ENCODE measurements around the gene SVBP. TPM values are rescaled to one million over a fixed set of nuclear protein-coding genes. Genes with fewer than 3 reads are reported as not detected.

SVBP gene
- polyA plus RNA-seq, 1 donor (not counting 4 experiments of a cell fraction or from before 2014, with no cell fraction given) = 15.5 TPM

- H3K9me1 ChIP-seq (ENCODE audit: control insufficient read depth, extremely low read depth, insufficient read depth, low read length) = no peaks in the 10 kb centered on the region
- no peak overlapping the region for H3K9ac ChIP-seq (ENCODE audit: control insufficient read depth, extremely low read depth, insufficient read depth, low read length)
- no peak overlapping the region for H3K4me2 ChIP-seq (ENCODE audit: control insufficient read depth, extremely low read depth, insufficient read depth, low read depth, low read length)
- H3K27me3 ChIP-seq (ENCODE audit: control insufficient read depth, extremely low read depth, insufficient read depth, low read length) = no peaks in the 10 kb centered on the region
- no peaks in the 10 kb centered on the region for H3K4me1 ChIP-seq (ENCODE audit: control insufficient read depth, extremely low read depth, insufficient read depth, low read length)
- peaks cover 14 to 42% of the 10 kb centered on the region in 2 experiments for H3K36me3 ChIP-seq (ENCODE audit: control insufficient read depth in 2 of 2, extremely low read depth in 1 of 2, insufficient read depth in 2 of 2, low read length in 2 of 2)
- no peak overlapping the region for H3K4me3 ChIP-seq (ENCODE audit: control insufficient read depth in 2 of 3, extremely low read depth in 1 of 3, insufficient read depth in 2 of 3, low read depth in 1 of 3, low read length in 3 of 3)
- FAIRE-seq (peak; percentile 48), DNase-seq (ENCODE audit: low read depth, low spot score) (no peak)
- H4K20me1 ChIP-seq (ENCODE audit: control insufficient read depth, extremely low read depth, insufficient read depth, low read length) = no peaks in the 10 kb centered on the region
- dilution Hi-C loops (cut with MboI; ENCODE audit: extremely low pct_ligation_motif_present, low sequenced_read_pairs) = no loop called here
- no peaks in the 10 kb centered on the region for H3K9me3 ChIP-seq (ENCODE audit: control insufficient read depth, low read depth, low read length)
- no peak overlapping the region for H2AFZ ChIP-seq (ENCODE audit: control insufficient read depth, low read length)
- TF ChIP-seq, protein P1, sequence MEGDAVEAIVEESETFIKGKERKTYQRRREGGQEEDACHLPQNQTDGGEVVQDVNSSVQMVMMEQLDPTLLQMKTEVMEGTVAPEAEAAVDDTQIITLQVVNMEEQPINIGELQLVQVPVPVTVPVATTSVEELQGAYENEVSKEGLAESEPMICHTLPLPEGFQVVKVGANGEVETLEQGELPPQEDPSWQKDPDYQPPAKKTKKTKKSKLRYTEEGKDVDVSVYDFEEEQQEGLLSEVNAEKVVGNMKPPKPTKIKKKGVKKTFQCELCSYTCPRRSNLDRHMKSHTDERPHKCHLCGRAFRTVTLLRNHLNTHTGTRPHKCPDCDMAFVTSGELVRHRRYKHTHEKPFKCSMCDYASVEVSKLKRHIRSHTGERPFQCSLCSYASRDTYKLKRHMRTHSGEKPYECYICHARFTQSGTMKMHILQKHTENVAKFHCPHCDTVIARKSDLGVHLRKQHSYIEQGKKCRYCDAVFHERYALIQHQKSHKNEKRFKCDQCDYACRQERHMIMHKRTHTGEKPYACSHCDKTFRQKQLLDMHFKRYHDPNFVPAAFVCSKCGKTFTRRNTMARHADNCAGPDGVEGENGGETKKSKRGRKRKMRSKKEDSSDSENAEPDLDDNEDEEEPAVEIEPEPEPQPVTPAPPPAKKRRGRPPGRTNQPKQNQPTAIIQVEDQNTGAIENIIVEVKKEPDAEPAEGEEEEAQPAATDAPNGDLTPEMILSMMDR (optimal IDR thresholded peaks at IDR 0.05 in 1 of 3, IDR thresholded peaks at IDR 0.05 in 1 of 3, conservative IDR thresholded peaks at IDR 0.05 in 1 of 3; ENCODE audit: extremely low read depth in 1 of 3, insufficient read depth in 2 of 3, low read length in 3 of 3) = peak; percentile 71 to 82 (median 80)
- TF ChIP-seq EZH2 (IDR thresholded peaks at IDR 0.05; ENCODE audit: low read length) = no peak
- H3K79me2 ChIP-seq (ENCODE audit: control insufficient read depth, insufficient read depth, low read length) = no peaks in the 10 kb centered on the region
- H3K27ac ChIP-seq (ENCODE audit: control insufficient read depth, insufficient read depth, low read length) = no peak overlapping the region
Observed at GRCh38 chr1:42777852-42778251, 39.3 kb downstream of the SVBP start.

- Histone ChIP-seq H2AFZ (ENCODE audit: control insufficient read depth, low read length) (no peak overlapping the region), H3K9me1 (ENCODE audit: control insufficient read depth, extremely low read depth, insufficient read depth, low read length) (no peaks in the 10 kb centered on the region), H4K20me1 (ENCODE audit: control insufficient read depth, extremely low read depth, insufficient read depth, low read length) (no peaks in the 10 kb centered on the region), H3K27ac (ENCODE audit: control insufficient read depth, insufficient read depth, low read length) (no peak overlapping the region), H3K9me3 (ENCODE audit: control insufficient read depth, low read depth, low read length) (no peaks in the 10 kb centered on the region), H3K79me2 (ENCODE audit: control insufficient read depth, insufficient read depth, low read length) (peaks cover 4% of the 10 kb centered on the region), H3K4me3 (ENCODE audit: control insufficient read depth in 2 of 3, extremely low read depth in 1 of 3, insufficient read depth in 2 of 3, low read depth in 1 of 3, low read length in 3 of 3) (no peak overlapping the region), H3K9ac (ENCODE audit: control insufficient read depth, extremely low read depth, insufficient read depth, low read length) (no peak overlapping the region), H3K4me1 (ENCODE audit: control insufficient read depth, extremely low read depth, insufficient read depth, low read length) (no peaks in the 10 kb centered on the region), H3K36me3 (ENCODE audit: control insufficient read depth in 2 of 2, extremely low read depth in 1 of 2, insufficient read depth in 2 of 2, low read length in 2 of 2) (peaks cover 14 to 42% of the 10 kb centered on the region in 2 experiments), H3K27me3 (ENCODE audit: control insufficient read depth, extremely low read depth, insufficient read depth, low read length) (no peaks in the 10 kb centered on the region), H3K4me2 (ENCODE audit: control insufficient read depth, extremely low read depth, insufficient read depth, low read depth, low read length) (no peak overlapping the region)
- dilution Hi-C loops (cut with MboI; ENCODE audit: extremely low pct_ligation_motif_present, low sequenced_read_pairs) = no loop called here
- TF ChIP-seq, protein P1 (optimal IDR thresholded peaks at IDR 0.05 in 1 of 3, IDR thresholded peaks at IDR 0.05 in 1 of 3, conservative IDR thresholded peaks at IDR 0.05 in 1 of 3; ENCODE audit: extremely low read depth in 1 of 3, insufficient read depth in 2 of 3, low read length in 3 of 3) = no peak
- TF ChIP-seq EZH2 (IDR thresholded peaks at IDR 0.05; ENCODE audit: low read length) = no peak
- FAIRE-seq (no peak), DNase-seq (ENCODE audit: low read depth, low spot score) (no peak)
Observed at GRCh38 chr1:42776502-42776901, 40.7 kb downstream of the SVBP start.
